GM12892 (cell line): Measurements from ENCODE around the gene DOK7.

Source experiments
- POLR2A ChIP-seq: IDR thresholded peaks from 2 replicates; pipeline ENCODE4 v1.6.1; 2011; ENCODE audit warnings: low read depth, low read length, control low read depth
- POLR2AphosphoS5 ChIP-seq: IDR thresholded peaks from 2 replicates; pipeline ENCODE4 v1.6.1; 2011; ENCODE audit warnings: low read depth, low read length, control low read depth
- TAF1 ChIP-seq: IDR thresholded peaks from 2 replicates; pipeline ENCODE4 v1.6.1; 2011; ENCODE audit warnings: low read depth, mild to moderate bottlenecking, control low read depth, low read length, borderline replicate concordance

DNA sequence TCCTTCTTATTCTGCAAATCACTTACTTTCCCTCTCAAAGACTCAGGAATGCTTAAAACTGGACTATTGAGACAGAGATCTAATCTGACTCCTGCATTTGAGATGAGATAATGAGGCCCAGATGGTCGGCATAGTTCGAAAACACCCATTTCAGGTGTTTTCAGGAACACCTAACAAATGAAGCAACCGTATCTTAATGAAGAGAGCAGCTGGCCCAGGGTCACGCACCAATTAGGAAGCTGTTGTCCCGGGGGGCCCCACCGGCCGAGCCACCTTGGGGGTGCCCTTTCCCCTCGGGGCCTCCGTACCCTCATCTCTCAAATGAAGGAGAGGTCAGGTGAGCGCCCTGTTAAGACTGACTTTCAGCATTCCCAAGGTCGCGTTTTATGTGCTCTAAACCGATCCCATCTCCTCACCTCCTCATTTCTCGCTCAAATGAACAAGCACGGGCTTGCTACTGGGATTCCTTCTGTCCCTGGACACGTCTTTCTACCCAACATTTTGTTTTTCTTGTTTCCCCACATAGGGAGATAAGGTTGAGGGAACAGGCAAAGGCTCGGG lies 68.3 kb downstream of the DOK7 start:
- no peak for TF ChIP-seq POLR2A
- no peak for TF ChIP-seq POLR2AphosphoS5
- TF ChIP-seq TAF1 = no peak
